Stimulated activated naive B cell treated with anti-CD40 and anti-IgM and Interleukin-4, amounts not matched to agents 10 μg/mL and 1 μg/mL and 100 μg/mL, for 72 hours (primary cell): ENCODE results near the gene SYTL2.
"Not testable (repeated sequence)": the region's sequence is repeated elsewhere in the genome, so short reads cannot be mapped to it uniquely, and the experiment has no call there.

ENCODE experiments used
- ATAC-seq, 2 donors: fragments of 150-1000 bp; cut with Tn5 transposase; replicated peaks; 2 replicates each; pipeline ENCODE4 v1.10.0; 2021; ENCODE audit warnings: moderate library complexity in 1 of 2
- DNase-seq: peaks from one replicate; pipeline ENCODE4 v3.0.0; 2021
- H3K27ac Mint-ChIP-seq: one replicate; pipeline ENCODE4 v1.8.0; 2022; ENCODE audit warnings: mild to moderate bottlenecking, mixed read lengths
- H3K27me3 Mint-ChIP-seq, 2 donors: one replicate each; pipeline ENCODE4 v1.8.0; 2022; ENCODE audit warnings: mixed read lengths in 2 of 2
- H3K36me3 Mint-ChIP-seq, 2 donors: one replicate each; pipeline ENCODE4 v1.8.0; 2022; ENCODE audit warnings: mixed read lengths in 2 of 2, mild to moderate bottlenecking in 1 of 2
- H3K4me1 Mint-ChIP-seq, 2 donors: one replicate each; pipeline ENCODE4 v1.8.0; 2022; ENCODE audit warnings: mixed read lengths in 2 of 2, mild to moderate bottlenecking in 1 of 2
- H3K4me3 Mint-ChIP-seq, 2 donors: one replicate each; pipeline ENCODE4 v1.8.0; 2022; ENCODE audit warnings: mild to moderate bottlenecking in 2 of 2, mixed read lengths in 2 of 2, moderate library complexity in 1 of 2
- H3K9me3 Mint-ChIP-seq, 2 donors: one replicate each; pipeline ENCODE4 v1.8.0; 2022; ENCODE audit warnings: mixed read lengths in 2 of 2, mild to moderate bottlenecking in 1 of 2

The SYTL2 gene

GRCh38 chr11:85670949-85671663, 139.8 kb downstream of the SYTL2 start:
- not testable (repeated sequence) for H3K4me3 Mint-ChIP-seq, H3K9me3 Mint-ChIP-seq, H3K27ac Mint-ChIP-seq, DNase-seq, H3K4me1 Mint-ChIP-seq, H3K36me3 Mint-ChIP-seq, ATAC-seq
- H3K27me3 Mint-ChIP-seq, result peaks cover 17 to 21% of the 10 kb centered on the region in 2 donors

- ATAC-seq, result no peak
- H3K4me3 Mint-ChIP-seq, result no peak overlapping the region
- H3K36me3 Mint-ChIP-seq, result peaks cover 9 to 15% of the 10 kb centered on the region in 2 donors
- no peak overlapping the region for H3K27ac Mint-ChIP-seq
- peaks cover 5 to 16% of the 10 kb centered on the region in 2 donors for H3K4me1 Mint-ChIP-seq
- peaks cover 10 to 12% of the 10 kb centered on the region in 2 donors for H3K27me3 Mint-ChIP-seq
- DNase-seq, result no peak
- peaks cover 0 to 3% of the 10 kb centered on the region in 2 donors for H3K9me3 Mint-ChIP-seq
Observed at GRCh38 chr11:85668157-85668556, 142.8 kb downstream of the SYTL2 start.

GRCh38 chr11:85666687-85667086, 144.3 kb downstream of the SYTL2 start:
- peaks cover 0 to 3% of the 10 kb centered on the region in 2 donors for H3K9me3 Mint-ChIP-seq
- no peak overlapping the region for H3K4me3 Mint-ChIP-seq
- DNase-seq (no peak), ATAC-seq (no peak)
- H3K36me3 Mint-ChIP-seq, result peaks cover 14 to 19% of the 10 kb centered on the region in 2 donors
- H3K4me1 Mint-ChIP-seq, result peaks cover 9 to 21% of the 10 kb centered on the region in 2 donors
- peaks cover 8 to 12% of the 10 kb centered on the region in 2 donors for H3K27me3 Mint-ChIP-seq
- no peak overlapping the region for H3K27ac Mint-ChIP-seq

GRCh38 chr11:85665733-85666132, 145.2 kb downstream of the SYTL2 start:
- ATAC-seq, result no peak
- Mint-ChIP-seq H3K9me3 (peaks cover 0 to under 1% of the 10 kb centered on the region in 2 donors), H3K4me3 (peak overlapping the region in 1 of 2 donors; percentile 25), H3K27me3 (peaks cover 0 to 4% of the 10 kb centered on the region in 2 donors), H3K4me1 (peaks cover 11 to 29% of the 10 kb centered on the region in 2 donors), H3K36me3 (peaks cover 17 to 20% of the 10 kb centered on the region in 2 donors), H3K27ac (peak overlapping the region; percentile 98)
- no peak for DNase-seq

GRCh38 chr11:85664615-85665481, 146.1 kb downstream of the SYTL2 start, which contains the start of gene CREBZF:
Gene CREBZF, minus strand, starts transcription at chr11:85665129. Its CDS starts 254 bp downstream, at chr11:85664875.
- peak within 1 kb of the TSS; percentile 98 for H3K27ac Mint-ChIP-seq
- H3K4me3 Mint-ChIP-seq, result peak within 1 kb of the TSS; percentile 100
- peak; percentile 94 for DNase-seq
- H3K4me1 Mint-ChIP-seq, result peaks cover 15 to 35% of the 10 kb centered on the region in 2 donors
- ATAC-seq, result peak; percentile 90 to 92
- H3K36me3 Mint-ChIP-seq, result peaks cover 22 to 29% of the 10 kb centered on the region in 2 donors
- no peaks in the 10 kb centered on the region for H3K9me3 Mint-ChIP-seq
- H3K27me3 Mint-ChIP-seq, result no peaks in the 10 kb centered on the region

GRCh38 chr11:85663753-85664614, 147.0 kb downstream of the SYTL2 start:
- H3K4me1 Mint-ChIP-seq, result peaks cover 17 to 41% of the 10 kb centered on the region in 2 donors
- H3K9me3 Mint-ChIP-seq, result no peaks in the 10 kb centered on the region
- ATAC-seq, result peak; percentile 74 to 77
- DNase-seq, result peak; percentile 79
- peak overlapping the region; percentile 98 for H3K27ac Mint-ChIP-seq
- no peaks in the 10 kb centered on the region for H3K27me3 Mint-ChIP-seq
- H3K4me3 Mint-ChIP-seq, result peak overlapping the region; percentile 100
- H3K36me3 Mint-ChIP-seq, result peaks cover 23 to 33% of the 10 kb centered on the region in 2 donors

GRCh38 chr11:85663080-85663752, 147.7 kb downstream of the SYTL2 start:
- Mint-ChIP-seq H3K4me1 (peaks cover 17 to 41% of the 10 kb centered on the region in 2 donors), H3K9me3 (no peaks in the 10 kb centered on the region), H3K27ac (peak overlapping the region; percentile 98), H3K36me3 (peaks cover 23 to 33% of the 10 kb centered on the region in 2 donors), H3K27me3 (no peaks in the 10 kb centered on the region), H3K4me3 (peak overlapping the region; percentile 100)
- ATAC-seq (no peak), DNase-seq (no peak)

- Mint-ChIP-seq H3K4me1 (peaks cover 17 to 43% of the 10 kb centered on the region in 2 donors), H3K27ac (no peak overlapping the region), H3K27me3 (no peaks in the 10 kb centered on the region), H3K36me3 (peaks cover 25 to 34% of the 10 kb centered on the region in 2 donors), H3K4me3 (peak overlapping the region; percentile 35 to 62), H3K9me3 (no peaks in the 10 kb centered on the region)
- DNase-seq (no peak), ATAC-seq (no peak)
Observed at GRCh38 chr11:85661972-85662664, 148.8 kb downstream of the SYTL2 start.

- H3K9me3 Mint-ChIP-seq, result no peaks in the 10 kb centered on the region
- no peak overlapping the region for H3K27ac Mint-ChIP-seq
- H3K27me3 Mint-ChIP-seq, result no peaks in the 10 kb centered on the region
- H3K36me3 Mint-ChIP-seq, result peaks cover 19 to 23% of the 10 kb centered on the region in 2 donors
- peaks cover 14 to 38% of the 10 kb centered on the region in 2 donors for H3K4me1 Mint-ChIP-seq
- H3K4me3 Mint-ChIP-seq, result no peak overlapping the region
- no peak for ATAC-seq
- no peak for DNase-seq
Observed at GRCh38 chr11:85658180-85658579, 152.8 kb downstream of the SYTL2 start.

- H3K4me3 Mint-ChIP-seq, result no peak overlapping the region
- no peak for DNase-seq
- peaks cover 15 to 21% of the 10 kb centered on the region in 2 donors for H3K36me3 Mint-ChIP-seq
- no peak for ATAC-seq
- peaks cover 15 to 45% of the 10 kb centered on the region in 2 donors for H3K4me1 Mint-ChIP-seq
- H3K27ac Mint-ChIP-seq, result no peak overlapping the region
- no peaks in the 10 kb centered on the region for H3K27me3 Mint-ChIP-seq
- no peaks in the 10 kb centered on the region for H3K9me3 Mint-ChIP-seq
Observed at GRCh38 chr11:85656777-85657176, 154.2 kb downstream of the SYTL2 start.

GRCh38 chr11:85654343-85654742, 156.6 kb downstream of the SYTL2 start:
- Mint-ChIP-seq H3K4me1 (peaks cover 11 to 42% of the 10 kb centered on the region in 2 donors), H3K36me3 (peaks cover 5 to 18% of the 10 kb centered on the region in 2 donors)
- not testable (repeated sequence) for H3K9me3 Mint-ChIP-seq, H3K27ac Mint-ChIP-seq, DNase-seq, ATAC-seq, H3K4me3 Mint-ChIP-seq, H3K27me3 Mint-ChIP-seq

- Mint-ChIP-seq H3K36me3 (peaks cover 5 to 18% of the 10 kb centered on the region in 2 donors), H3K4me1 (peaks cover 13 to 47% of the 10 kb centered on the region in 2 donors), H3K27ac (no peak overlapping the region)
Observed at GRCh38 chr11:85652786-85653447, 158.0 kb downstream of the SYTL2 start.

More at GRCh38 chr11:85652786-85653447, 158.0 kb downstream of the SYTL2 start:
- H3K9me3 Mint-ChIP-seq, result no peaks in the 10 kb centered on the region
- no peak overlapping the region for H3K4me3 Mint-ChIP-seq
- no peak for ATAC-seq
- H3K27me3 Mint-ChIP-seq, result no peaks in the 10 kb centered on the region
- DNase-seq, result no peak
